GM21717 (cell line): ENCODE data around the gene MIA.
"Not testable (repeated sequence)": the region's sequence is repeated elsewhere in the genome, so short reads cannot be mapped to it uniquely, and the experiment has no call there.

Experiments
- ATAC-seq: cut with Tn5 transposase; IDR thresholded peaks from one replicate; pipeline ENCODE4 v1.9.1; 2021; ENCODE audit warnings: mild to moderate bottlenecking, moderate library complexity; ENCODE audit not compliant: unreplicated experiment

Gene MIA

DNA sequence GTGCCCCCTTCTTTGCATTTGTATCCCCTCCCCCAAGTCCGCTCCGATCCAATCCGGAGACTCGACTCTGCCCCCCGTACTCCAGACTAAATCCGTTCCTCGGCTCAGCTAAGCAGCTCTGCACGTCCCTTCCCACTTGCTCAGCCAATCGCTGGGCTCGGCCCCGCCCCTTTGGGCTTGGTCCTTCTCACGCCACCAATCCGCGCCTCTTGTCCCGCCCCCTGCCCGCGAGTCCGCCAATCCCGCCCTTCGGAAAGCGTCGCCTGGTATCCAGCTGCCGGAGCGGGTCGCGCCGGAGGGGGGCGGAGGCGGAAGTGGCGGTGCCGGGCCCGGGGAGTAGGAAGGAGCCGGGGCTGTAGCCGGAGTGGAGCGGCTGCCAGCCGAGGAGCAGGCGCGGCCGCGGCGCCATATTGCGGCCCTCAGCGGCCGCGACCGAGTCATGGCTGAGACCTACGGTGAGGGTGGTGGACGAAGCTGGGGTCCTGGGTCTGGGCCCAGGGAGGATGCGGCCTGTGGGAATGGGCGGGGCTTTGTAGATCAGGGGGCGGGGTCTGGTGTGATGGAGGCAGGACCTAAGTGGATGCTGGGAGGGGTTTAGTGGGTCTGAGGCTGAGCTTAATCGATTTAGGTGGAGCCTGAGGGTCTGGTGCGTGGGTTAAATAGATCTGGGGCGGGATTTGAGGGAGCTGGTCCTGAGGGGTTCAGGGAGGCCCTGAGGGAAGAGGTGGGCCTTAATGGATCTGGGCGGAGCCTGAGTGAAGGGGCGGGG lies 2.8 kb downstream of the MIA start, which contains the start of gene RAB4B:
Gene RAB4B, plus strand, starts transcription at position 311 of the 769 bp plus-strand sequence. Its CDS starts 129 bp downstream, at position 440.
- ATAC-seq, result peak; percentile 53

DNA sequence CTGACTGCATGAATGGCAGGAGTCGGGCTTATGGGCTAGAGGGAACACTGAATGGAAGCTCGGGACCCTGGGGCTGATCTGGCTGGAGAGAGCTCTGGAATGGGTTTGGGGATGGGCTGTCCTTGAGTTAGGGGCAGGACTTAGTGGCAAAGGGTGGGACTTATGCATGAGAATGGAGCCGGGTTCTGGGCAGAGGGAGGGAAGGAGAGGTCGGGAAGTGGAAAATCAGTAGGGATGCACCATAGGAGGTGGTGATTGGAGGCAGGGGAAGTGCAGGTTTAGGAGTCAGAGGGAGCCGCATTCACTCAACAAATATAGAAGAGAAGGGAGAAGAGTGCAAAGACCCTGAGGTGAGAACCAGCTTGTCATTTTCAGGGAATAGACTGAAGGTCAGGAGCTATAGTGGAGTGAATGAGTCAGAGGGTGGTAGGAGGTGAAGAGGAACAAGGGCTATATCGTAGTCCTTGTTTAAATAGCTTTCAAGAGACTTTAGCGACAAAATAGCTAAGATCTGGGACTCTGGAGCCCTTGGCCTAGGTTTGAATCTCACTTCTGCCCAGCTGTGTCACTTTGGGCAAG lies 3.5 kb downstream of the MIA start:
- ATAC-seq, result no peak

DNA sequence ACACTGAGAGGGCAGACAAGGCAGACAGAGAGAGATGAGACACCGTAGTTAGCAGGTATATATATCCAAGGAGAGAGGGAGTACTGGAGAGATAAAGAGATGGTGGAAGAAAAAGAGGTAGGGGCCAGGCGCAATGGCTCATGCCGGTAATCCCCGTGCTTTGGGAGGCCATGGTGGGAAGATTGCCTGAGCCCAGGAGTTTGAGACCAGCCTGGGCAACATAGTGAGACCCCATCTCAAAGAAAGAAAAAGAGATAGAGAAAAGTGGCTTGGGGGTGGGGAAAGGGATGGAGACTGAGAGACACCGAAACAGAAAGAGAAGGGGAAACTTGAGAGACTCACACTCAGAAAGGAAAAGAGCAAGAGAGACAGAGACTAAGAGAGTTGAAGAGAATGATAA lies 5.3 kb downstream of the MIA start:
- ATAC-seq, result no peak

DNA sequence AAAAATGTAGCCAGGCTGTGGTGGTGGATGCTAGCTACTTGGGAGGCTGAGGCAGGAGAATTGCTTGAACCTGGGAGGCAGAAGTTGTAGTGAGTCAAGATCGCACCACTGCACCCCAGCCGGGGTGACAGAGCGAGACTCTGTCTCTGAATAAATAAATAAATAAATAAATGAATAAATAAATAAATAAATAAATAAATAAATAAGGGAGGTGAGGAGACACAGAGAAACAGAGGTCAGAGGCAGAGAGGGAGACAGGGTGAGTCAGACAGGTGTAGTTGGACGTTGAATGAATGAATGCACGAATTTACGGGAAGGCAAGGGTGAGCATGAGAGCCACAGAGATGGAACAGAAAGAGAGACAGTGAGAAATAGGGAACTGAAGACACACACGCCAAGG lies 5.8 kb downstream of the MIA start:
- no peak for ATAC-seq

DNA sequence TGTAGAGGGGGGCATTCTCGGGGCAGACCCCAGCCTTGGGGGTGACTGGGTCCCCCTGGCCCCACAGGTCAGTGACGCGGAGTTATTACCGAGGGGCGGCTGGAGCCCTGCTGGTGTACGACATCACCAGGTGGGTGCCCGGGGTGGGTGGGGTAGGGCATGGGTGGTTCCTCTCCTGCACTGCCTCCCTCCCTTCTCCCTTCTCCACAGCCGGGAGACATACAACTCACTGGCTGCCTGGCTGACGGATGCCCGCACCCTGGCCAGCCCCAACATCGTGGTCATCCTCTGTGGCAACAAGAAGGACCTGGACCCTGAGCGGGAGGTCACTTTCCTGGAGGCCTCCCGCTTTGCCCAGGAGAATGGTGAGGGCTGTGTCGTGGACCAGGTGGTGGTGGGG lies 8.4 kb downstream of the MIA start:
- no peak for ATAC-seq

DNA sequence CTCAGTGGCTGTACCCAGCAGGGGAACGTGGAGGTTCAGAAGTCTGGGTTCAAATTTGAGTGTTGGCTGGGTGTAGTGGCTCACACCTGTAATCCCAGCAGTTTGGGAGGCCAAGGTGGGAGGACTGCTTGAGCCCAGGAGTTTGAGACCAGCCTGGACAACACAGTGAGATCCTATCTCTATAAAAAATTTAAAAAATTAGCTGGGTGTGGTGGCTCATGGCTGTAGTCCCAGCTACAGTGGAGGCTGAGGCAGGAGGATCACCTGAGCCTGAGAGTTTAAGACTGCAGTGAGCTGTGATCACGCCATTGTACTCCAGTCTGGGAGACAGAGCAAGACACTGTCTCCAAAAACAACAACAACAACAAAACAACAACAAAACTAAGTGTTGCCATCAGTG lies 8.8 kb downstream of the MIA start:
- not testable (repeated sequence) for ATAC-seq

DNA sequence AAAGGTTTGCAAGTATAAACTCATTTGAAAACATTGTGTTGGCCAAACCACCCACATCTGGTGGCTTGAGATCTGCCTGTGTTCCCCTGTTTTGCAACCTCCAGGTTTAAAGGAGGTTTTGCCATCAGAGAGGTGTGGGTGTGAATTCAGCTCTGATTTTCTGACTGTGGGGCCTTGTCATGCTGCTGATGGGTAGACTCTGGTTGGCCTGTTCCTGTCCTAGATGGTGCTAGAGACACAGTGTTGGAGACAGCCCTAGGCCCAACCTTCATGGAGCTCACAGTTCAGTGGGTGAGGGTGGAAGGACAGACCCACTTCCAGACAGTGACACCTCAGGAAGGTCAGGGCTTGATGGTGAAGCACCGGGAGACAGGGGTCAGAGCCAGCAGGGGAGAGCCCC lies 10.2 kb downstream of the MIA start:
- ATAC-seq, result no peak

DNA sequence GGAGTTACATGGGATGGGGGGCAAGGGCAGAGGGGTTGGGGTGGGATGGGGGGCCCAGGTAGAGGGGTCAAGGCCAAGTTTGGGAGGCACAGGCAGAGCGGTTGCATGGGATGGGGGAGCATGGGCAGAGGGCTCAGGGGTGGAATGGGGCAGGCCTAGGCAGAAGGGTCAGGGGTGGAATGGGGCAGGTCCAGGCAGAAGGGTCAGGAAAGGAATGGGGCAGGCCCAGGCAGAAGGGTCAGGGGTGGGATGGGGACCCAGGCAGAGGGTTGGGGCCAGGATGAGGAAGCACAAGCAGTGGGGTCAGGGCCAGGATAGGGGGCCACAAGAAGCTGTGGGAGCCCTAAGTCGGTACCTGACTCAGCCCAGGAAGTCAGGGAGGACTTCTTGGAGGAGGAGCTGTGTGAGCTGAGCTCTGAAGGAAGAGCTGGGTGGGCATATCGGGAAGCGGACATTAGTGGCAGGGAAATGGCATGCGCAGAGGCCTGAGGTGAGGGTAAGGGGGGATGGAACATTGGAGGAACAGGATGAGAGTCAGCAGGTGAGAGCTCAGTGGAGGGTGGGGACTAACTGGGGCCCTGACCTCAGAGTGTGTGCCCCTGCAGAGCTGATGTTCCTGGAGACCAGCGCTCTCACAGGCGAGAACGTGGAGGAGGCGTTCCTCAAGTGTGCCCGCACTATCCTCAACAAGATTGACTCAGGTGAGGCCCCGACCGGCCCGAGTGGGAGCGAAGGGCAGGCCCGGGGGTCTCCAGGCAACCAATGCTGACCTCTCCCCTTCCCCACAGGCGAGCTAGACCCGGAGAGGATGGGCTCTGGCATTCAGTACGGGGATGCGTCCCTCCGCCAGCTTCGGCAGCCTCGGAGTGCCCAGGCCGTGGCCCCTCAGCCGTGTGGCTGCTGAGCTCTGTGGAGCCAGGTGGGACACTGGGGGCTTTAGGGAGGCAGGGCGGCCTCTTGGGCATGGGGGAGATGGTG lies 11.0 kb downstream of the MIA start:
- no peak for ATAC-seq

DNA sequence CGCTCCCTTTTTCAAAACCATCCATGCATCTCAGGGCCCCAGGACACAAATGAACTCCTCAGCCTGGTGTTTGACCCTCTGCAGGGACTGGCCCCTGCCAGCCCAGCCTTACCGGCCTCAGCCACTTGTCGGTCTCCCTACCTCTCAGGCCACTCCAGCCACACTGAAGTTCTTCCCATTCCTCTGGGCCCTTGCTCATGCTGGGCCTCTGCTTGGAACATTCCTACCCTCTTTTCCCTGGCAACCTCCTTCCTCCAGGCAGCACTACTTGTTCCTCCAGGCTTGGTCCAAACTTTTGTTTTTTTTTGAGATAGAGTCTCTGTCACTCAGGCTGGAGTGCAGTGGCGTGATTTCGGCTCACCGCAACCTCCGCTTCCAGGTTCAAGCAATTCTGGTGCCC lies 16.0 kb downstream of the MIA start:
- no peak for ATAC-seq

DNA sequence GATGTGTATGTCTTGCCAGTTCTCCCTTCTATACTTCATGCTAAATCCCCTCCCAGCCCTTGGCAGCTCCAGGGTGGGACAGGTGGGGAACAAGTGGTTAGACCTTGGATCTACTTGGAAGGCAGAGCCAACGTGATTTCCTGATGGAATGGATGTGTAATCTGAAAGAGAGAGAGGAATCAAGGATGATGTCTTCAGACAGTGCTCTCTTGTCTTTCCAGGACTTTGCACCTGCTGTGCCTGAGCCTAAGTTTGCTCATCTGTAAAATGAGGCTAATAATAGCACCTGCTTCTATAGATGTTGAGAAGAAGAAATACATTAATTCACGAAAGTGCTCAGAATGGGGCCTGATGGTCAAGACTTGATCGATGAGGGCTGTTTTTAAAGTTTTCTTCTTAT lies 16.7 kb downstream of the MIA start:
- ATAC-seq, result no peak

DNA sequence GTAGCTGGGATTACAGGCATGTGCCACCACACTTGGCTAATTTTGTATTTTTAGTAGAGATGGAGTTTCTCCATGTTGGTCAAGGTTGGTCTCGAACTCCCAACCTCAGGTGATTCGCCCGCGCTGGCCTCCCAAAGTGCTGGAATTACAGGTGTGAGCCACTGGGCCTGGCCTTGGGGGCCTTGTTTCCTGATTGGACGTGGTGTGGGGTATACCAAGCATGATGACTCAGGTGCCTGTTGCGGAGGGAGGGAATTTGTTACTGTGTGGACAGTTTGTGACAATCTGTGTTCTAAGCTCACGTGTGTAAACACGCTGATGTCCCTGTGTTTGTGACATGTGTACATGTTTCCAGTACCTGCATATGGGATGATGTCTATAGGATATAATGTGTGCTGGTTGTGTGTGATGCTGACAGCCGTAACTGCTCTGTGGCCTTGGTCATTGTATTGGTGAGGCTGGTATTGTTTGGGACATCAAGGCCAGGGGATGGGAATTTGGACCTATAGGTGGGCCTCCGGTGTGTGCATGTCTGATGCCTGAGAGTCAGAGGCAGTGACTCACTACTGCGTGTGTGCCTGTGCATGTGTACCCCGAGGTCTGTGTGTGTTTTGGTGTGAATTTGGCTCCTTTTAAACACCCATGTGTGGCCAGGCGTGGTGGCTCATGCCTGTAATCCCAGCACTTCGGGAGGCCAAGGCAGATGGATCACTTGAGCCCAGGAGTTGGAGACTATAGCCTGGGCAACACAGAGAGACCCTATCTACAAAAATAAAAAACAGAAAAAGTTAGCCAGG lies 22.0 kb downstream of the MIA start:
- no peak for ATAC-seq

DNA sequence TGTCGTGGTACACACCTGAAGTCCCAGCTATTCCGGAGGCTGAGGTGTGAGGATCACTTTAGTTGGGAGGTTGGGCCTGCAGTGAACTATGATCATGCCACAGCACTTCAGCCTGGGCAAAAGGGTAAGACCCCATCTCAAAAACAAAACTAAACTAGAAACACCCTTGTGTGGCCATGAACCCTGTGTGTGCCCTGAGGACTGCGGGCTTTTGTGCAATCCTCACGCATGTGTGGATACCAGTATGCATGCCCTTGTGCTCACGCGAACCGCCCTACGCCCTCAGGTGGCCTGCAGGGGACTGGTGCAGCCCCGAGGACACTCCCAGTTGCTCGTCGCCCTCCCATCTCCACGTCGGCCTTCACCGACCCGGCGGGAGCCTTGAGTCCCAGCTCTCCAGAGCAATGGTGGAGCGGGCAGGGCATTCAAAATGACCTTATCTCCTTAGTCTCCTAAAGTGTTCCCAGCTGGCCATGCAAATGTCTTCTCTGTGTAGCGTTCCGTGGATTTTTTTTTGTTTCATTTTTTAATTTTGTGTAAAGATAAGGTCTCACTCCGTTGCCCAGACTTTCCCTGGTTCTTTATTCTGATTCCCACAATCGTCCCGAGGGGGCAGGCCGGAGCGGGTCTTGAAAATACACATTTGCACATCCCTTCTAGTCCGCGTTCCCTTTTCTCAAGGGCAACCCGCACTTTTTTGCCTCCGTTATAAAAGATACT lies 22.8 kb downstream of the MIA start:
- no peak for ATAC-seq

DNA sequence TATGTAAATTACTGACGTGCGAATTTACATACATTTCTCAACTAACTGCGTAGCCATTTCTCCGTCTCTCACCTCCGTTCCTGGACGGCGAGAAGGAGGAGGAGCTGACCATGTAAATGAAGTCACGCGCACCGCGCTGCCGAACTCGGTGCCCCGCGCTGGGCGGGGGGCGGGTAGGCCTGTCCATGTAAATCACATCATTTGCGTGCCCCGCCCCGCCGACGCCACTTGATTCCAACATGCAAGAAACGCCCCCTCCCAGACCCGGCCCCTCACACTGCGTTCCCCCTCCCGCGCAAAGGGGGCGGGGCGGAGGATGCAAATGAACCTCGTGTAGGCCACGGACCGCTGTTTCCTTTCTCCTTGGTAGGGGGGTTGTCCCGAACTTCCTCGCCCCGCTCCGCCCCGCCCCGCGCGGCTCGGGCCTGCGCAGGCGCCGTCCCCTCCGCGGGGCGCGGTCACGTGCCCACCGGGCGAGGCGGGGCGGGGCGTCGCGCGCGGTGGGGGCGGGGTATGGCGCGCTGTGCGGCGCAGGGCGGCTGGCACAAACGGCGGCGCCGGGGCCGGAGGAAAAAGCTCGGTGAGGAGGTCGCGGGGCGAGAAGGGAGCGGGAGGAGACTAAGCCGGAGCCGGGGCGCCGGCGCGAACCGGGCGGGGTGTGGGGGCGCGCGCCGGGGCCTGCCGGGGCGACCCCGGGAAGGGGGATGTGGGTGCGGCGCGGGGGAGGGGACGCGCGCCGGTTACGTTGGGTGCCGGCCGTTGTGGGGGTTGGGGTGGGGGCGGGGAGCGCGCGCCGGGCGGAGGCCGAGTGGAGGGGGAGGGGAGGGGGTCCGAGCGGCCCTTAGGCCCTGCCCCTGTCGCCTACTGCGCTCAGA lies 23.6 kb downstream of the MIA start, which contains the start of gene EGLN2:
Gene EGLN2, plus strand, starts transcription at position 509 of the 875 bp plus-strand sequence. CDS start 1,382 bp downstream, outside the sequence.
- ATAC-seq, result peak; percentile 64

DNA sequence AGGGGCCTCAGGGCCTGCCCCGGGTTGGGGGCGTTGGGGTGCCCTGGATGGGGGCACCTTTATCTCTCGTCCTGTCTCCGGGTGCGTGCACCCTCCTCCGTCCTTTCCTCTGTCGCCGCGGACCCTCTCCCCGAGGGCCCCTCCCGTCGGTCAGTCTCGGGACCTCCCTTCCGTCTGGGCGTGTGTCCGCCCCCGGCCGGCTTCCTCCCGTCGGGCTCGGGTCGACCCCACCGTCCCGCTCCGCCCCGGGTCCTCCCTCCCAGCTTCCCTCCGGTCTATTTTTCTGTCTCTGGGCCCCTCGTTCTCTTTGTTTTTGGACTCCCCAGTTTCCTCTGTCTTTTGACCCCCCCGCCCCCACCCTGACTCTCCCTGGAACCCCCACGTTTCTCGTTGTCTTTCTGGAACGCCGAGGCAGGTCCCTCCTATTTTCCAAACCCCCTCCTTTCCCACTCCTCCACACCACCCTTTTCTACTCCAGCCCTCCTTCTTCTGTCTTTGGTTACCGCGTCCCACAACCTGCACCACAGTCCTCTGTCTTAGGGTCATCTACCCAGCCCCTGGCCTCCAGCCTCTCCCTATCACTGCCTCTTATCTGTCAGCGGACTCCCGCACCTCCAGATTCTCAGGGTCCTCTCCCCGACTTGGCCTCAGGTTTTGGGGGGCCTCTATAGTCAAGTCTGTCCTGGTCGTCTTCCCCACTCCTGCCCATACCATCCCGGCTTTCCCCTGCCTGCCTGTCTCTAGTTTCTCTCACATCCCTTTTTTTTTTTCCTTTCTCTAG lies 24.4 kb downstream of the MIA start:
- ATAC-seq, result no peak

DNA sequence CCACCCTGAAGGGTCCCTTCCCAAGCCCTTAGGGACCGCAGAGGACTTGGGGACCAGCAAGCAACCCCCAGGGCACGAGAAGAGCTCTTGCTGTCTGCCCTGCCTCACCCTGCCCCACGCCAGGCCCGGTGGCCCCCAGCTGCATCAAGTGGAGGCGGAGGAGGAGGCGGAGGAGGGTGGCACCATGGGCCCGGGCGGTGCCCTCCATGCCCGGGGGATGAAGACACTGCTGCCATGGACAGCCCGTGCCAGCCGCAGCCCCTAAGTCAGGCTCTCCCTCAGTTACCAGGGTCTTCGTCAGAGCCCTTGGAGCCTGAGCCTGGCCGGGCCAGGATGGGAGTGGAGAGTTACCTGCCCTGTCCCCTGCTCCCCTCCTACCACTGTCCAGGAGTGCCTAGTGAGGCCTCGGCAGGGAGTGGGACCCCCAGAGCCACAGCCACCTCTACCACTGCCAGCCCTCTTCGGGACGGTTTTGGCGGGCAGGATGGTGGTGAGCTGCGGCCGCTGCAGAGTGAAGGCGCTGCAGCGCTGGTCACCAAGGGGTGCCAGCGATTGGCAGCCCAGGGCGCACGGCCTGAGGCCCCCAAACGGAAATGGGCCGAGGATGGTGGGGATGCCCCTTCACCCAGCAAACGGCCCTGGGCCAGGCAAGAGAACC lies 25.1 kb downstream of the MIA start:
- ATAC-seq, result no peak

DNA sequence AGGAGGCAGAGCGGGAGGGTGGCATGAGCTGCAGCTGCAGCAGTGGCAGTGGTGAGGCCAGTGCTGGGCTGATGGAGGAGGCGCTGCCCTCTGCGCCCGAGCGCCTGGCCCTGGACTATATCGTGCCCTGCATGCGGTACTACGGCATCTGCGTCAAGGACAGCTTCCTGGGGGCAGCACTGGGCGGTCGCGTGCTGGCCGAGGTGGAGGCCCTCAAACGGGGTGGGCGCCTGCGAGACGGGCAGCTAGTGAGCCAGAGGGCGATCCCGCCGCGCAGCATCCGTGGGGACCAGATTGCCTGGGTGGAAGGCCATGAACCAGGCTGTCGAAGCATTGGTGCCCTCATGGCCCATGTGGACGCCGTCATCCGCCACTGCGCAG lies 25.7 kb downstream of the MIA start:
- ATAC-seq, result no peak

DNA sequence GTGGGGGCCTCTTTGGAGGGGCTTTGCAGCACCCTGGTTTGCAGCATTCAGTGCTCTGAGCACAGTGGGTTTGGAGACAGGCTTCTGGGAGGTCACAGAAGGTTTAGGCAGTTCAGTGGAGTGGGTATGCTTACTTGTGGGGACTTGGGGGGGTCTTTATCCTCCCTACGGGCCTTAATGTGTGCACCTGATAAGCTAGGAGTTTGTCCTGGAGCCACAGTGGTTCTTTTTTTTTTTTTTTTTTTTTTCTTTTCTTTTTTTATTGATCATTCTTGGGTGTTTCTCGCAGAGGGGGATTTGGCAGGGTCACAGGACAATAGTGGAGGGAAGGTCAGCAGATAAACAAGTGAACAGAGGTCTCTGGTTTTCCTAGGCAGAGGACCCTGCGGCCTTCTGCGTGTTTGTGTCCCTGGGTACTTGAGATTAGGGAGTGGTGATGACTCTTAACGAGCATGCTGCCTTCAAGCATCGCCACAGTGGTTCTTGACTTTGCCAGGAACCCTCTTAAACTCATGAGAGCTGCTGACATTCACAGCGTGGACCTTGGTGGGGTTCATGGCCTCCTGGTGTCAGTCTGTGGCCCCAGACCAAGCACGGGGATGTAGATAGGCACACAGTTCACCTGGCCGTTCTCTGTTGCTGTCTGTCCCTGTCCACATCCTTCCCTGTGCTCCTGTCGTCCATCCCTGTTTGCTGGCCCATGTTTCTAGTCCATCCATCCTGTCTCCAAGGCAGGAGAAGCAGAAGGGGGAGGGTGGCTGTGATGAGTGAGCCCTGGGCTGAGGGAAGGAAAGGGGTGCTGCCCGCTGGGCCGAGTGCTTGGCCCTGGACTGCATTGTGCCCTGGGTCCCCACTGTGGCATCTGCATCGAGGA lies 26.3 kb downstream of the MIA start:
- no peak for ATAC-seq
